ENCODE measurements around the gene MYO3B. TPM values are rescaled to one million over a fixed set of nuclear protein-coding genes. Genes with fewer than 3 reads are reported as not detected.

MYO3B gene
- total RNA-seq, 1 experiment from 2014 or later: 0.09 TPM

- BruUV-seq (replicated peaks): no TSS peak
- no peak for DNase-seq
- ChIA-PET CTCF (no interaction called here), POLR2A (no interaction called here)
- Histone ChIP-seq H3K9me3 (0 out of 2 replicates have a peak, but pooled peaks cover 5% of the 10 kb centered on the region), H3K4me1 (no peaks in the 10 kb centered on the region), H3K4me3 (ENCODE audit: low read depth, low read length) (no peak overlapping the region), H3K27me3 (replicated peaks; ENCODE audit: control insufficient read depth, insufficient read depth, low read length) (no peaks in the 10 kb centered on the region), H3K36me3 (ENCODE audit: control insufficient read depth, insufficient read depth, low read length) (no peaks in the 10 kb centered on the region)
- no peak overlapping the region for H3K27ac Mint-ChIP-seq (ENCODE audit: unreplicated experiment)
- peaks cover 33% of the 10 kb centered on the region for H3K9me3 Mint-ChIP-seq (ENCODE audit: unreplicated experiment)
- no peaks in the 10 kb centered on the region for H3K27me3 Mint-ChIP-seq (ENCODE audit: insufficient read depth, unreplicated experiment)
- TF ChIP-seq, protein P1, sequence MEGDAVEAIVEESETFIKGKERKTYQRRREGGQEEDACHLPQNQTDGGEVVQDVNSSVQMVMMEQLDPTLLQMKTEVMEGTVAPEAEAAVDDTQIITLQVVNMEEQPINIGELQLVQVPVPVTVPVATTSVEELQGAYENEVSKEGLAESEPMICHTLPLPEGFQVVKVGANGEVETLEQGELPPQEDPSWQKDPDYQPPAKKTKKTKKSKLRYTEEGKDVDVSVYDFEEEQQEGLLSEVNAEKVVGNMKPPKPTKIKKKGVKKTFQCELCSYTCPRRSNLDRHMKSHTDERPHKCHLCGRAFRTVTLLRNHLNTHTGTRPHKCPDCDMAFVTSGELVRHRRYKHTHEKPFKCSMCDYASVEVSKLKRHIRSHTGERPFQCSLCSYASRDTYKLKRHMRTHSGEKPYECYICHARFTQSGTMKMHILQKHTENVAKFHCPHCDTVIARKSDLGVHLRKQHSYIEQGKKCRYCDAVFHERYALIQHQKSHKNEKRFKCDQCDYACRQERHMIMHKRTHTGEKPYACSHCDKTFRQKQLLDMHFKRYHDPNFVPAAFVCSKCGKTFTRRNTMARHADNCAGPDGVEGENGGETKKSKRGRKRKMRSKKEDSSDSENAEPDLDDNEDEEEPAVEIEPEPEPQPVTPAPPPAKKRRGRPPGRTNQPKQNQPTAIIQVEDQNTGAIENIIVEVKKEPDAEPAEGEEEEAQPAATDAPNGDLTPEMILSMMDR (IDR thresholded peaks at IDR 0.05; ENCODE audit: insufficient read depth in 1 of 2, low read depth in 1 of 2, low read length in 1 of 2, severe bottlenecking in 1 of 2, unreplicated experiment in 1 of 2): no peak
- H3K4me1 Mint-ChIP-seq (ENCODE audit: low read depth, unreplicated experiment): no peaks in the 10 kb centered on the region
- no peak overlapping the region for H3K4me3 Mint-ChIP-seq (ENCODE audit: unreplicated experiment)
- H3K36me3 Mint-ChIP-seq (ENCODE audit: insufficient read depth, unreplicated experiment): no peaks in the 10 kb centered on the region
- intact Hi-C loops (cut with micrococcal nuclease; ENCODE audit: unreplicated experiment): no loop called here
Observed at GRCh38 chr2:170190172-170190571, 12.2 kb downstream of the MYO3B start.

- Histone ChIP-seq H3K4me1 (no peaks in the 10 kb centered on the region), H3K36me3 (ENCODE audit: control insufficient read depth, insufficient read depth, low read length) (no peaks in the 10 kb centered on the region), H3K27me3 (replicated peaks; ENCODE audit: control insufficient read depth, insufficient read depth, low read length) (no peaks in the 10 kb centered on the region), H3K9me3 (no peaks in the 10 kb centered on the region), H3K4me3 (ENCODE audit: low read depth, low read length) (no peak overlapping the region)
- TF ChIP-seq, protein P1 (IDR thresholded peaks at IDR 0.05; ENCODE audit: insufficient read depth in 1 of 2, low read depth in 1 of 2, low read length in 1 of 2, severe bottlenecking in 1 of 2, unreplicated experiment in 1 of 2): no peak
- intact Hi-C loops (cut with micrococcal nuclease; ENCODE audit: unreplicated experiment): no loop called here
- CTCF ChIA-PET: no interaction called here
- POLR2A ChIA-PET: no interaction called here
- DNase-seq: no peak
- H3K4me3 Mint-ChIP-seq (ENCODE audit: unreplicated experiment): no peak overlapping the region
- no peaks in the 10 kb centered on the region for H3K36me3 Mint-ChIP-seq (ENCODE audit: insufficient read depth, unreplicated experiment)
- H3K4me1 Mint-ChIP-seq (ENCODE audit: low read depth, unreplicated experiment): no peaks in the 10 kb centered on the region
- H3K27ac Mint-ChIP-seq (ENCODE audit: unreplicated experiment): no peak overlapping the region
- H3K27me3 Mint-ChIP-seq (ENCODE audit: insufficient read depth, unreplicated experiment): no peaks in the 10 kb centered on the region
- H3K9me3 Mint-ChIP-seq (ENCODE audit: unreplicated experiment): peaks cover 21% of the 10 kb centered on the region
- no TSS peak for BruUV-seq (replicated peaks)
Observed at GRCh38 chr2:170191166-170191866, 13.4 kb downstream of the MYO3B start.

DNA sequence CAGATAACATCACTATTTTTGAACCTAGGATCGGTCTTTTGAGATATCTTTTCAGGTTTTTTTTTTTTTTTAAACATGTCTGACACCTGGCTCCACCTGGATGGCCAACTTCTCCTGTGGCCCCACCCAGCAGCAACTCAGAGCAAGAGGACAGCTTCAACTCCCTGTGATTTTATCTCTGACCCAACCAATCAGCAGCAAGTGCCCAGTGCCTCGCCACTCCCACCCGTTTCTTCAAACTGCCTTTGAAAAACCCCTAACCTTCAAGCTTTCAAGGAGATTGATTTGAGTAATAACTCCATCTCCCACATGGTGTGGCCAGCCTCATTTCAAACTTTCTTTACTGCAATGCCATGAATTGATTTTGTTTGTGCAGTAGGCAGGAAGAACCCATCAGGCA lies 19.0 kb downstream of the MYO3B start:
- no peaks in the 10 kb centered on the region for H3K4me1 ChIP-seq
- Mint-ChIP-seq H3K36me3 (ENCODE audit: insufficient read depth, unreplicated experiment) (no peaks in the 10 kb centered on the region), H3K4me3 (ENCODE audit: unreplicated experiment) (no peak overlapping the region), H3K4me1 (ENCODE audit: low read depth, unreplicated experiment) (no peaks in the 10 kb centered on the region), H3K27me3 (ENCODE audit: insufficient read depth, unreplicated experiment) (peaks cover 7% of the 10 kb centered on the region), H3K9me3 (ENCODE audit: unreplicated experiment) (no peaks in the 10 kb centered on the region), H3K27ac (ENCODE audit: unreplicated experiment) (no peak overlapping the region)
- TF ChIP-seq, protein P1 (IDR thresholded peaks at IDR 0.05; ENCODE audit: insufficient read depth in 1 of 2, low read depth in 1 of 2, low read length in 1 of 2, severe bottlenecking in 1 of 2, unreplicated experiment in 1 of 2): no peak
- H3K27me3 ChIP-seq (replicated peaks; ENCODE audit: control insufficient read depth, insufficient read depth, low read length): no peaks in the 10 kb centered on the region
- no peak overlapping the region for H3K4me3 ChIP-seq (ENCODE audit: low read depth, low read length)
- intact Hi-C loops (cut with micrococcal nuclease; ENCODE audit: unreplicated experiment): no loop called here
- DNase-seq: no peak
- no peaks in the 10 kb centered on the region for H3K9me3 ChIP-seq
- no peaks in the 10 kb centered on the region for H3K36me3 ChIP-seq (ENCODE audit: control insufficient read depth, insufficient read depth, low read length)
- BruUV-seq (replicated peaks): no TSS peak
- ChIA-PET POLR2A (no interaction called here), CTCF (no interaction called here)

All from Caco-2 (cell line).